ENCODE data around the gene HNRNPA3.

HNRNPA3 gene

DNA sequence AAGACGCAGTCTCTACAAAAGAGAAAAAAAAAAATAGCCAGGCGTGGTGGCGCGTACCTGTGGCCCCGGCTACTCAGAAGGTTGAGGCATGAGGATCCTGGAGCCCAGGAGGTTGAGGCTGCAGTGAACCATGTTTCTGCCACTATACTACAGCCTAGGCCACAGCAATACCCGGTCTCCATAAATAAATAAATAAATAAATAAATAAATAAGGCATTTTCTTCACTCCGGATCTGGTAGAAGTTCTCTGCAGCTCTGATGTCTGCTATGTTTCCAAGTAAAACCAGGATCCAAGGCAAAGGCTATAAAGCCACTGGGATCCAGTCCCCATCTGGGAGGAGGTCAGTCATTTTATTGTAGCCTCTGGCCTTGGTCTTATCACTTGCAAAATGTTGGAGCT, 36.4 kb downstream of the HNRNPA3 start:
- DNase-seq (ENCODE audit: low read depth): no peak
- TF ChIP-seq CTCF (IDR thresholded peaks at IDR 0.05; ENCODE audit: control insufficient read depth, insufficient read depth, low read depth, low read length, missing control alignments): no peak
- no peak overlapping the region for H3K4me3 ChIP-seq (ENCODE audit: control insufficient read depth, low read depth, low read length)

- TF ChIP-seq CTCF (IDR thresholded peaks at IDR 0.05; ENCODE audit: control insufficient read depth, insufficient read depth, low read depth, low read length, missing control alignments): no peak
- DNase-seq (ENCODE audit: low read depth): no peak
- H3K4me3 ChIP-seq (ENCODE audit: control insufficient read depth, low read depth, low read length): no peak overlapping the region
These were observed 37.9 kb downstream of the HNRNPA3 start for GRCh38 chr2:177250461-177250860.

DNA sequence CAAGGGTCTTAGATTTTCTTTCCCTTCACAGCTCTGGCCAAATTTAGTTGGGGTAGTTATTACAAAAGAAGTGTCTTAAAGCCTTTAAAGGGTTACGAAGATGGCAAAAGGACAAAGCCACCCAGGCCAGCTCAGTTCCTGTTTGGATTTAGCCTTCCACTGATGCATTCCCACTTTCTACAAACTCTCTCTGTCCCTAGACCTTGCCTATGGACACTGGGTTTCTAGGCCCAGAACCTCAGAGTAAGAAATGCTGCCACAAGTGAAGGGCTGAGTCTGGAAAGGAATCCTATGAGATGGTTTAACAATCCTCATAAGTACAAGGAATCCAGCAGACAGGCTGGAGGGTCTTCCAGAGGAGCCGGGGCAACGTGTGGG, 38.6 kb downstream of the HNRNPA3 start:
- no peak overlapping the region for H3K4me3 ChIP-seq (ENCODE audit: control insufficient read depth, low read depth, low read length)
- no peak for TF ChIP-seq CTCF (IDR thresholded peaks at IDR 0.05; ENCODE audit: control insufficient read depth, insufficient read depth, low read depth, low read length, missing control alignments)
- no peak for DNase-seq (ENCODE audit: low read depth)

- DNase-seq (ENCODE audit: low read depth): no peak
- TF ChIP-seq CTCF (IDR thresholded peaks at IDR 0.05; ENCODE audit: control insufficient read depth, insufficient read depth, low read depth, low read length, missing control alignments): no peak
- no peak overlapping the region for H3K4me3 ChIP-seq (ENCODE audit: control insufficient read depth, low read depth, low read length)
These were observed 40.4 kb downstream of the HNRNPA3 start for GRCh38 chr2:177252808-177253531.

DNA sequence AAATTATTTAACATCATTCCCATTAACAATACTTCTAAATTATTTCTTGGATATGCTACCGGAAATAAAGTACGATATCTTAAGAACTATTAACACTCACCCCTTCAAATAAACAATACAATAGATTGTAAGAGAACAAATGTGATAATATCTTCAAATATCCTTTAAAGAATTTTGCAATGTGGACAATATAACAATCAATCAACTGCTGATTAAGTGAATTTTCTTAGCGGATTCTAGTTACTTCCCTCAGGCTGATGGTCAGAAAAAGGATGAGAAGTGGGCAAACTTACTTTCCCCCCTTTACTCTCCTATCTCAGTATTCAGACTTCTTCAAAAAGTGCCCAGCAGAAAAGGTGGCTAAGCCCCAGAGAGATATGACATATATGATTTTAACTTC, 41.1 kb downstream of the HNRNPA3 start:
- no peak for TF ChIP-seq CTCF (IDR thresholded peaks at IDR 0.05; ENCODE audit: control insufficient read depth, insufficient read depth, low read depth, low read length, missing control alignments)
- H3K4me3 ChIP-seq (ENCODE audit: control insufficient read depth, low read depth, low read length): no peak overlapping the region
- DNase-seq (ENCODE audit: low read depth): no peak

GRCh38 chr2:177254433-177255226, 42.0 kb downstream of the HNRNPA3 start:
- peak; percentile 37 for TF ChIP-seq CTCF (IDR thresholded peaks at IDR 0.05; ENCODE audit: control insufficient read depth, insufficient read depth, low read depth, low read length, missing control alignments)
- no peak for DNase-seq (ENCODE audit: low read depth)

More at GRCh38 chr2:177254433-177255226, 42.0 kb downstream of the HNRNPA3 start:
- H3K4me3 ChIP-seq (ENCODE audit: control insufficient read depth, low read depth, low read length): no peak overlapping the region
